D721Med (cell line): ENCODE measurements around the gene NDUFAF8.

ENCODE experiments used
- DNase-seq: peaks from one replicate; pipeline ENCODE4 v3.0.0; 2011; ENCODE audit warnings: low spot score; ENCODE audit not compliant: insufficient read length
- FAIRE-seq: peaks from 2 replicates; lab custom pipeline; 2011; peaks lifted over from hg19 to GRCh38; lab: Jason Lieb, UNC
- TF ChIP-seq, protein P1 (sequence below): IDR thresholded peaks from 2 replicates; pipeline ENCODE4 v1.5.1; 2012; ENCODE audit warnings: mild to moderate bottlenecking, control low read depth; ENCODE audit not compliant: insufficient read depth; ENCODE audit errors: missing control alignments

NDUFAF8 gene

DNA sequence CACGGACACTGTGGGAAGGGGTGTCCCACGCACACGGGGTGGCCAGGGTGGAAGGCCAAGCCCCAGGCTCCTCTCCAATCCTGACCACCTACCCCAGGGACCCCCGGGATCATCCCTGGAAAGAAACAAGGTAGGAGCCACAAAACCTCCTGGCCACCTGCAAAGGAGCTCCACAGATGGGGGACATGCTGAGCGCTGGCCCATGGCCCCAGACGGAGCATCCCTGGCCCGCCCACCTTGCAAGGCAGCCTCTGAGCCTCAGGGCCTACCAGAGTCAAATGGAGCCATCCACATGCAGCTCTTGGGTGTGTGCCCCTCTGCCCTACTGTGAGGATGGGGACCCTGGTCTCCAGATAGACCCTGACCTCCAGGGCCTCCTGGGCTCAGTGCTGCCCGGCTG lies 39.7 kb downstream of the NDUFAF8 start:
- DNase-seq (no peak), FAIRE-seq (no peak)
- TF ChIP-seq, protein P1, sequence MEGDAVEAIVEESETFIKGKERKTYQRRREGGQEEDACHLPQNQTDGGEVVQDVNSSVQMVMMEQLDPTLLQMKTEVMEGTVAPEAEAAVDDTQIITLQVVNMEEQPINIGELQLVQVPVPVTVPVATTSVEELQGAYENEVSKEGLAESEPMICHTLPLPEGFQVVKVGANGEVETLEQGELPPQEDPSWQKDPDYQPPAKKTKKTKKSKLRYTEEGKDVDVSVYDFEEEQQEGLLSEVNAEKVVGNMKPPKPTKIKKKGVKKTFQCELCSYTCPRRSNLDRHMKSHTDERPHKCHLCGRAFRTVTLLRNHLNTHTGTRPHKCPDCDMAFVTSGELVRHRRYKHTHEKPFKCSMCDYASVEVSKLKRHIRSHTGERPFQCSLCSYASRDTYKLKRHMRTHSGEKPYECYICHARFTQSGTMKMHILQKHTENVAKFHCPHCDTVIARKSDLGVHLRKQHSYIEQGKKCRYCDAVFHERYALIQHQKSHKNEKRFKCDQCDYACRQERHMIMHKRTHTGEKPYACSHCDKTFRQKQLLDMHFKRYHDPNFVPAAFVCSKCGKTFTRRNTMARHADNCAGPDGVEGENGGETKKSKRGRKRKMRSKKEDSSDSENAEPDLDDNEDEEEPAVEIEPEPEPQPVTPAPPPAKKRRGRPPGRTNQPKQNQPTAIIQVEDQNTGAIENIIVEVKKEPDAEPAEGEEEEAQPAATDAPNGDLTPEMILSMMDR, result no peak

DNA sequence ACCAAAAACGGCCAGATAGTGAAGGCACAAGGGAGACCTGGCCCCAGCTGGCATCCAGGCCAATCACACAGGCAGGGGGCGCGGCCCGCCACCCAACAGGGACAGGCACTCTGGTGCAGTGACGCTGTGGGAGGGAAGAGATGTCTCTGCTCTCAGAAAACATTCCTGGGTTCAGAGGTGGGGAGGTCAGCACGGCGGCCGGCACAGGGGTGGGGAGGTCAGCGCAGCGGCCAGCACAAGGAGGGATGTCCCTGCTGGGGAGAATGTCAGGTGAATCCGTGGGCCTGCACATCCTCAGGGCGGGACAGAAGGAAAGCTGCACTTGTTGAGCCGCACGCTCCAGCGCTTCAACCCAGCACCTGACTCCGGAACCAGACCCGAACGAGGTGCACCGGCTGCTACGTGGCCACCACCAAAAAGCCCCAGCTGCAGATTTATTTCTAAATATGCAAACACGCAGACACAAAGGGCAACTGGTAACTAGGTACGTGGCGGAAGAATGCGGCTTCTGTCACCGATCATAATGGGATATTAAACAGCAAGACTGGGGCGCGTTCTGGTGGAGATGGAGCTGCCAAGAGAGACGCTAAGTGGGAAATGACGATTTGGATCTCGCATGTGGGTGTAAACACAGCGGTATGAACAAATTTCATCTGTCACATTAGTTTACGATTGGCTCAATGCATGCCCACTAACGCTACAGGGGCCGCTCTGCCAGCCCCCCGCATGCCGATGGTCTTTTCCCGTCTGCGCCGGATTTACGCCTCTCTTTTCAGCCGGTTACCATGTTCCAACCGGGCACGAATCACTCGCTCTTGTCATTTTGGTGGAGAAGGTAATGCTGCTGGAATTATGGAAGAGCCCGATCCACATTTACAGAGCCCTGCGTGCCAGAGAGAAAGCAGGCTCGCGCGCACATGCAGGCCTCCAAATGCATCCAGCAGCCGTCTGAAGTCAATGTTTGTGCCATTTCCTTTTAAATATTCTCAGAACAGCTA lies 40.5 kb downstream of the NDUFAF8 start:
- TF ChIP-seq, protein P1, result no peak
- FAIRE-seq (no peak), DNase-seq (no peak)

DNA sequence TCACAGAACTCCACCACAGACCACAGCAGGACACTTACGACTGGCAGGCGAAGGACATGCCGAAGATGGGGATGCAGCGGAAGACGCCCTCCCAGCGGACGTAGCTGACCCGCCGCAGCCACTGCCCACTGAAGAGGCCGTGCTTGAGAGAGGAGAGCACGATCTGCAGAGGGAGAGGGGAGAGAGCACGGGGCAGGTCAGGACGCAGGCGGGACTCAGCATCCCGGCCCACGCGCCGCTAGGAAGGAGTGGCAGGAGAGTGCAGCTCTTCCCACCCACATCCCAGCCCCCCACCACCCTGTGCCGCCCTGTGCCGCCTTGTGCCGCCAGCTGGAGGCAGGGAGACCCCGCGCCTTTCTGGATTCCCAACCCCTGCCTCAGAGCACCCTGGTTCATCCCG lies 41.5 kb downstream of the NDUFAF8 start:
- FAIRE-seq, result no peak
- no peak for DNase-seq

DNA sequence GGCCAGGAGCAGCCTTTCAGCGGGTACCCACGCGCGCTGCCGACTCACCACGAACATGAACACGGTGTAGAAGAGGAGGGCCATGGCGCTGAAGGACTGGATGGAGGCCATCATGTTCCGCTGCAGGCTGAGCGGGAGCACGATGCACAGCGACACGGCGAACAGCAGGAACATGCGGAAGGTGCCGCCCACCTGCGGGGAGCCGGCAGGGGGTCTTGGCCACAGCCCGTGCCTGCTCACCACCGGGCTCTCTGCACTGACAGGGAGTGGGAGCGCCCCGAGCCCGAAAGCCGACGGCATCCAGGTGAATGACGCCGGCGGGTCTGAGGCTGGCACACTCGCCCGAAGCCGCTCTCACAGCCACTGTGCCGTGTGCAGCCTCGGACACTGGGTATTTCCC lies 43.0 kb downstream of the NDUFAF8 start:
- TF ChIP-seq, protein P1, result no peak
- FAIRE-seq (no peak), DNase-seq (no peak)

More for the DNA sequence above, 41.5 kb downstream of the NDUFAF8 start:
- TF ChIP-seq, protein P1, result no peak

DNA sequence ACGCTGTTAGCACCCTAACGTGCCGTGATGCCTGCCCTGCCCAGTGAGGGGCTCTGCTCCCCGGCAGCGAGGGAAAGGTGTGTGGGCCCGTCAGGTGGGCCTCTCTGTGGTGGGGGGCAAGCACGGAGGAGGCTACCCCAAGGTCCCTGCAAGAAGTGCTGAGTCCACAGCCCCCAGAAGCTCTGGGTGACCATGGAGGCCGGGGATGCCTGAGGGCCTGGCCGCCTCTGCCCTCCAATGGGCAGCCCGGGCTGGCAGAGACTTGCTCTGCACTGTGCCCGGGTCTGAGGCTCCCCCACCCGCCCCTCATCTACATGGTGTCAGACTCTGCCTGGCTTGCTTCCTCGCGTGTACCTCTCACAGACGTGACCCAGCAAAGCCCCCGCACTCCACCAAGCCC lies 43.8 kb downstream of the NDUFAF8 start:
- no peak for FAIRE-seq
- TF ChIP-seq, protein P1, result no peak
- no peak for DNase-seq

DNA sequence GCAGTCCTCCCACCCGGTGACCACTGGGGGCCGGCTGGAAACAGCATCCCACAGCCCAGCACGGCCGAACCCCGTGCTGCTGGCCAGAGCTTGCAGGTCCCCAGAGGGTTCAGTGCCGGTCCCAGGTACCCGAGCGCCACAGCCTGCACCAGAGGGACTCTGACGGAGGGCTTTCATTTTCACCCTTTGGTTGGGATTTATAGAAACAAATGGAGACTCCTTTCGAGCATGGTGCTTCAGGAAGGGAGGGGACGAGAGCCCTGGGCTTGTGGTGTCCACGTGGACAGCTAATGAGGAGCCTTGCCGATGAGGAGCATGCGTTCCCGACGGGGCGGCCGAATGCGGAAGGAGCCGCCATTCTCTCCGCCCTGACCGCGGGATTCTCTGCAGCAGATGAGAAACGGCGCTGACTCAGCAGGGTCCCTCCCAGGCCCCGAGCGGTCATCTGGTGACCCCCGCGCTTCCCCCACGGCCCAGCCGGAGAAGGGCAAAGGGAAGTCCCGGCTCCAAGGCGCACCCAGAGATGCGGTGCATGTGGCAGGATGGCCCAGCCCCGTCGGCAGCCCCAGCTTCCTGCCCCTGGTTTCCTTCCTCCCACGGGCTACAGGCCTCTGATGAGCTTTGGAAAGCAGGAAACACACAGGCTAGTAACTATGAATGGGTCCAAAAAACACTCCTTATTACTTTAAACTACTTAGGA lies 46.2 kb downstream of the NDUFAF8 start:
- DNase-seq (no peak), FAIRE-seq (no peak)
- TF ChIP-seq, protein P1, result no peak
